ENCODE measurements around the gene RNF123. TPM values are rescaled to one million over a fixed set of nuclear protein-coding genes. Genes with fewer than 3 reads are reported as not detected.

RNF123 gene
- total RNA-seq, 6 experiments from 2014 or later: 32.4 to 48.3 (median 39.9) TPM

- intact Hi-C loops (cut with DNase I): loop anchor here in 1 of 2 donors (10.0 kb wide), 1 partner anchor 92 kb away; no protein-coding TSS in a partner anchor
- Histone ChIP-seq H3K4me3 (no peak overlapping the region), H3K4me1 (no peaks in the 10 kb centered on the region), H3K36me3 (no peaks in the 10 kb centered on the region), H3K27me3 (no peaks in the 10 kb centered on the region), H3K9me3 (no peaks in the 10 kb centered on the region), H3K27ac (no peak overlapping the region)
- 65% methylated on average over 10 of the region's 18 CpGs for WGBS (ENCODE audit: insufficient coverage, low coverage, low lambda C conversion rate, missing lambda C conversion rate)
- no peak for TF ChIP-seq CTCF (IDR thresholded peaks at IDR 0.05)
- no peak for TF ChIP-seq POLR2A (IDR thresholded peaks at IDR 0.05)
- DNase-seq: no peak
- no peak for ATAC-seq
These were observed 32.7 kb upstream of the RNF123 start for GRCh38 chr3:49656541-49657112.

GRCh38 chr3:49657208-49657915, 32.0 kb upstream of the RNF123 start:
- Histone ChIP-seq H3K27me3 (no peaks in the 10 kb centered on the region), H3K9me3 (no peaks in the 10 kb centered on the region), H3K27ac (no peak overlapping the region), H3K36me3 (no peaks in the 10 kb centered on the region), H3K4me1 (no peaks in the 10 kb centered on the region), H3K4me3 (no peak overlapping the region)
- no peak for ATAC-seq
- intact Hi-C loops (cut with DNase I): loop anchor here in 1 of 2 donors (10.0 kb wide), 1 partner anchor 93 kb away; no protein-coding TSS in a partner anchor
- 90% methylated on average over 2 of the region's 36 CpGs for WGBS (ENCODE audit: insufficient coverage, low coverage, low lambda C conversion rate, missing lambda C conversion rate)
- DNase-seq: no peak
- TF ChIP-seq POLR2A (IDR thresholded peaks at IDR 0.05) (no peak), CTCF (IDR thresholded peaks at IDR 0.05) (no peak)

GRCh38 chr3:49658711-49659110, 30.6 kb upstream of the RNF123 start:
- Histone ChIP-seq H3K4me3 (no peak overlapping the region), H3K36me3 (no peaks in the 10 kb centered on the region), H3K27me3 (no peaks in the 10 kb centered on the region), H3K9me3 (no peaks in the 10 kb centered on the region), H3K27ac (no peak overlapping the region), H3K4me1 (no peaks in the 10 kb centered on the region)
- ATAC-seq (no peak), DNase-seq (no peak)
- intact Hi-C loops (cut with DNase I): loop anchor here in 1 of 2 donors (10.0 kb wide), 1 partner anchor 94 kb away; no protein-coding TSS in a partner anchor
- 71% methylated on average over 1 of the region's 2 CpGs for WGBS (ENCODE audit: insufficient coverage, low coverage, low lambda C conversion rate, missing lambda C conversion rate)
- no peak for TF ChIP-seq CTCF (IDR thresholded peaks at IDR 0.05)
- TF ChIP-seq POLR2A (IDR thresholded peaks at IDR 0.05): no peak

GRCh38 chr3:49659756-49660155, 29.6 kb upstream of the RNF123 start:
- Histone ChIP-seq H3K9me3 (no peaks in the 10 kb centered on the region), H3K27me3 (no peaks in the 10 kb centered on the region), H3K36me3 (no peaks in the 10 kb centered on the region), H3K4me3 (no peak overlapping the region), H3K27ac (no peak overlapping the region), H3K4me1 (peaks cover 0 to 1% (median 0%) of the 10 kb centered on the region in 4 donors)
- DNase-seq: no peak
- intact Hi-C loops (cut with DNase I): loop anchor here in 1 of 2 donors (10.0 kb wide), 1 partner anchor 95 kb away; no protein-coding TSS in a partner anchor
- no CpG with 5 or more reads among the region's 4 CpGs for whole genome bisulfite sequencing (ENCODE audit: insufficient coverage, low coverage, low lambda C conversion rate, missing lambda C conversion rate)
- ATAC-seq: no peak
- TF ChIP-seq CTCF (IDR thresholded peaks at IDR 0.05) (no peak), POLR2A (IDR thresholded peaks at IDR 0.05) (no peak)

All from right lobe of liver (tissue), 6 donors.